NCI-H2107 (cell line): ENCODE results near the gene MEIS2.

Source experiments
- DNase-seq: peaks from one replicate; lab custom pipeline; 2025; lab: John Stamatoyannopoulos, UW

Gene MEIS2

DNA sequence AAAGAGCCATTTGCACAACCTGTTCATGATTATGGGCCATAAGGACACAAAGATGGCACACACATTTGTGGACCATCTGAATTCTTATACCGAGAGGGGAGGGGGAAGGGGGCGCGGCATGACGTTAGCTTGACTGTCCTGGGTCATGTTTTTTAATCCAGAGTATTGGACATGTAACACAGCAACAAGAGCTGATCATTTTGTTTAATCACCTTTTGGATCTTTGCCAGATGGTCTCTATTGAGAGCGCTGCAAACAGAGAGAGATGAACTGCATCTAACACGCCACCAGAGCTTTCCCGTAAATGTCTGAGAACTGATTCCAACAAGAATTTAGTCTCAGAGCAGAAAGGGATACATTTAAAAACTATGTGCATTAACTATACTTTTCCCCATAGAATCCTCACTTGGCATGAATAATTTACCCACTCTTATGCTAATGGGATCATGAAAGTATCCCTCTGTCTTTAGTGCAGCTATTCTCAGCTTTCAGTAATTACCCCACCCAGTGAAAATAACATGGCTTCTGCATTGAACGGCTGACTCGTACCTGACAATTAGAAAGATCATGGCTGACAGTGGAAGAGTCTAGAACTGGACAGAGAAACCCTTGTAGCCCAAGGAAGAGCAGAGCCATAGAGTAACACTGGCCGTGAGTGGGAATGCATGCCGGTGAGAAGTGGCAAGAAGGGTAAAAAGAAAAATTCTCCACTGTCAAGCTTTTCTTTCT is 22.6 kb downstream of the MEIS2 start:
- no peak for DNase-seq

DNA sequence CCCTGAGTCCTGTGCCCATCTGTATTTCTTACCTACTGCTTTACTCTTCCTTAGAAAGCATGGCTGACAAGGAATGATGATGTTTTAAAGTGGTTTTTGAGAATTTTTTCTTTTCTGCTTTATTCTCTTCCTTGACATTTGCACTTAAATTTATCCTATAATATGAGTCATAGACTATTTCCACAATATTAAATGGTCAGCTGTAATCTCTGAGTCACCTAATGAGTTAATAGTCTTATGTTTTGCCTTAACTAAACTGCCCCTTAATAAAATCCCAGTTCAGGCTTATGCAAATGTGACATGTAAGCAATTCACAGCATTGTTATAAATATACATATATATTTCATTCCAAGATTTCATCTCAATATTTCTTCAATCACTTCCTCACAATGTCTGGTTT is 23.8 kb downstream of the MEIS2 start:
- DNase-seq = no peak

DNA sequence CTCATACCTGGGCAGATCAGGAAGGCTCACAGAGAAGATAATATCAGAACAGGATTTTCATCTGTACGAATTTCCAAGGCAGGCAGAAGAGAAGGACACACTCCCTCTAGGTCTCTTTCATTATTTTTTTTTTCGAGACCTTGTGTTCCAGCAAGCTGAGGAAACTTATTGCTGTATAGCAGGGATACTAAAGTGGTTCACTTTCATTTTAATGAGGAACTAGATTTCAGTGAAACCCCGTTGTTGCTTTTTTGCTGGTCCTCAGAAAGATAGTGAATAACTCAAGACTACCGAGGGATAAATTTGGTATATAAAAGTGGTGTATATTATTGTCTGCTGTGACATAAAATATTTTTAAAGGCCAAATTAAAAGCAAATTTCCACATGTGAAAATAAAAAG is 24.6 kb downstream of the MEIS2 start:
- DNase-seq = no peak

DNA sequence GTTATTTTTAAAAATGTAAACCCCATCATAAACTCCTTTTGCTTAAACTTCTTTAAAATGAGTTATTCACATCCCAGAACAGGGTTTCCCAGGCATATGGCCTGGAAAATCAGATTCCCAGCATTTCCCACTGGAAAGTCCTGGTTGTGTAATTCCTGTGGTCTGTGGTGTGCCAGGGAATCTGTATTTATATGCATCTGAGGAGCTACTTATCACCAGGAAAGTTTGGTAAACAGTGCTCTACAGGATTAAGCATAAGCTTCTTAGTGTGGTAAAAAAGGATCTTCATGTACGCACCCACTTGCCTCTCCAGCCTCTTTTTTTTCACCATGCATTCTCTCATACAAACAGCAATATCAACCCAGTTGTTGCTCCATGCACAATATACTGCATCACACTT is 28.2 kb downstream of the MEIS2 start:
- no peak for DNase-seq

DNA sequence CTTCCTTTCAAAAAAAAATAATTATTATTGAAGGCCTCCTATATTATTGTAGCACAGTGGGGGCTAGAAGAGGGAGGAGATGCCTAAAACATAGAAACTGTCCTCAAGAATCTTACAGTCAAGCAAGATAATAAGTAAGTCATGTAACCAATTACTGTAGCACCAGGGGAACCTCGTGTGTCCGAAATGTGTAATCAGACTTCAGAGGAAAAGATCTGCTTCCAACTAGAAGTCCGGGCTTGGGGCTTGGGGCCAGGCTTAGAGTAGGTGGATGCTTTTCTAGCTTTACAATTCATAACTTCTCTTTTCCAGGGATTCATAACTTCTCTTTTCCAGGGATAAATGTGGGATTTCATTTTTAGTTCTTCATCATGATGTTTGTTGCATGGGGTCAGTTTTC is 29.2 kb downstream of the MEIS2 start:
- no peak for DNase-seq

DNA sequence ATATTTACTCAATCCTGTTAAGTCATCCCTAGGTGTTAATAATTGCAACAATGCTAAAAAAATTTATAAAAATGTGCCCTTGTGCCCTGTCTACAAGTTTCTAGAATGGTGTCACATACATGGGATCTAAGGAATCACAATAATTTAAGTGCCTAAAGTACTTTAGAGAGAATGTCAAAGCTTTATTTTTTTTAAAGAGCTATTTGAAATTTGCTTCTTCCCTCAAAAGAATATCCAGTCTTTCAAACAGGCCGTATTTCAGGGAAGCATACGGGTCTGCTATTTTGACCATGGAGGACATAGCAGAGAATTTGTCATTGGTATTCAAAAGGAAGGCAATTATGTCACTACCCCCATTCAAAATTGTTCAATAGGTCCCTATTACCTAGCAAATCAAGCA is 29.7 kb downstream of the MEIS2 start:
- DNase-seq = no peak

DNA sequence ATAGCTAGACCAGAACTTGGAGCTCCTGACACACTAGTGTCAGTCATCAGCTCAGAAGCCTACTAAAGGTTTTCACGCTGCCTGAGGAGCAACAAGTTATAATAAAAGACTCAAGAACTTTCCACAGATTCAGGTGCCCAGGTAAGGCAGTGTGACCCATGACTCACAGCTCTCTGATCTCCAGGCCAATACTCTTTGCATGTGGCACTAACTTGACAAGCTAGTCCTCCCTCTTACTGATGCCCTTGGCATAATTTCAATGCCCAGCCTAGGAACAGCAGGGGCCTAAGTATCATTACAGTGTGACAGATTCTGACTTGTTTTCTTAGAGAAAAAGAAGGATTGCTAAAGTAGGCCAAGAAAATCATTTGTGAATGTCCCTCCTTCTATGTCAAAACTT is 38.4 kb downstream of the MEIS2 start:
- no peak for DNase-seq

DNA sequence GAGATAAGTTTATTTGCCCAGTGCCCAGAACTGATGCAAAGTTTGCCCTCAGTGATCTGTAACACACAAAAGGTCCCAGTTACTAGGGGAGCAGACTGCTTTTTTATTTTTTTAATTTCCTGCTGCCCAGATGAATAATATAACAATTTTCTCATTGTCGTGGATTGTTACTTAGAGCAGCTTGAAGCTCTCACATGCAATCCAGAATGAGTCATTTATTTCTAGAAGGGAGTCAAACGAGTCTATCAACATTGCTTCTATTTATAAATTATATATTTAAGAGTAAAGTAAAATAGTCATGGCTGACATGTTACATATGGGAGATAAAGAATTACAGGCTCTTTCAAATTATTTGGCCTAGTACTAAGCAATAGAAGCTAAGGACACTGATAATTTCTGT is 41.3 kb downstream of the MEIS2 start:
- no peak for DNase-seq

DNA sequence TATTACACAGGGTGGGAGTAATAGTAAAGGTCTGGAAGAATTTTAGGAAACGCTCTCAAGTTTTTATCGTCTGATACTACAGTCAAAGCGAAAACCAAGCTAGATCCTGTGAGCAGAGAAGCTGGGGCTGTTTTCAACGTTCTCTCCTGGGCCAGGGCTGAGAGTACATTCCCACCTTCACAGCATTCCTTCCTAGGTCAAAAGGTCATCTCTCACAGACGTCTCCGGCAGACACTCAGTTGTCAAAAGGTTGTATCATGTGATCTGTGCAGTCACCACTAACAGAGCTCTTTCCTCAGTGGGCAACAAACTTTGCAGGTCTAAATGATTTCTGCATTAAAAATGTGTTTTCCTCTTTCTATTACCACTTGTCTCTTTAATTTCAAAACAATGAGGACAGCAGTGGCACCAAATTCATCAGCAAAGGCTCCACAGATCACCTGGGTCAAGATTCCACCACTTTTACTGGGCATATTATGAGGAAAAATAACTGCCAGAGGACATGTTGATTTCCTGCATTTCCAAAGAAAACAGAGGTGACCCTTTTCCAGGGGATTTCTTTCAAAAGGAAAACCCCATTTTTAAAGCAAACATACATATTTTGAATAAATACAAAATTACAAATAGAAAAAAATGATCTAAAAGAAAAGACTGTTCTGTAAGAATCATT is 41.9 kb downstream of the MEIS2 start:
- DNase-seq = no peak

DNA sequence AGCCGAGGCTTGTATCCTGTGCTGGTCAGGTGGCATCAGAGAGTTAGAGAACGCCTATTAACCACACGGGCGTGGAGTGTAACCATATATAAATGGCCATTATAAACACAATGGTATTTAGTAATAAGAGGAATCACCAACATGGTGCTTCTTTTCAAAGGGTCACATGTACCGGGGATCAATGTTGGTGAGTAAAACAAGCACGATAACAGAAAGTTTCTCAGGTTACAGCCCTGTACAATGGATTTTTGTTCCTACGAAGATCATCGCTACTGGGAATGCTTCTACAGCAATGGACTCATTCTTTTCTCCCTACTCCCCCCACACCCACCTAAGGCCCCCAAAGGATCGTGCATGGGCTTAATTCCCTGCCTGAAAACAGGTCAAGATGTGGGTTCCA is 42.5 kb downstream of the MEIS2 start:
- DNase-seq = no peak

DNA sequence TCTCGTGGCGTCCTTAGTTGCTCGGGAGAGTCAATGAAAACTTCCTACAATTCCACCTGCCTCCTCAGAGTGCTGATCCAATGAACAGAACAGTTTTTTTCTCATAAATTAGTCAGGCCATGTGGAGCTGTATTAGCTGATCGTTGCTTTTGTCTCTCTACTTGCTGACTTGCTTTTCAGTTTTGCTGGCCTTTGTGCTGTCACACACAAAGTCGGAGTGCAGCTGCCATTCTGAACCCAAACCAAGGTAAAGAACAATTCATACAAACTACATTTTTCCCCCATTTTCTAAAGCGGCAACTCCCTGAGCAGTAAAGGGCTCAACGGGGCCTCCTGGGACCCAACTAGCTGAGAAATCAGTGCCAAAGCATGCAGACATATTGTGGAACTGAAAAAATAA is 43.1 kb downstream of the MEIS2 start:
- DNase-seq = no peak

DNA sequence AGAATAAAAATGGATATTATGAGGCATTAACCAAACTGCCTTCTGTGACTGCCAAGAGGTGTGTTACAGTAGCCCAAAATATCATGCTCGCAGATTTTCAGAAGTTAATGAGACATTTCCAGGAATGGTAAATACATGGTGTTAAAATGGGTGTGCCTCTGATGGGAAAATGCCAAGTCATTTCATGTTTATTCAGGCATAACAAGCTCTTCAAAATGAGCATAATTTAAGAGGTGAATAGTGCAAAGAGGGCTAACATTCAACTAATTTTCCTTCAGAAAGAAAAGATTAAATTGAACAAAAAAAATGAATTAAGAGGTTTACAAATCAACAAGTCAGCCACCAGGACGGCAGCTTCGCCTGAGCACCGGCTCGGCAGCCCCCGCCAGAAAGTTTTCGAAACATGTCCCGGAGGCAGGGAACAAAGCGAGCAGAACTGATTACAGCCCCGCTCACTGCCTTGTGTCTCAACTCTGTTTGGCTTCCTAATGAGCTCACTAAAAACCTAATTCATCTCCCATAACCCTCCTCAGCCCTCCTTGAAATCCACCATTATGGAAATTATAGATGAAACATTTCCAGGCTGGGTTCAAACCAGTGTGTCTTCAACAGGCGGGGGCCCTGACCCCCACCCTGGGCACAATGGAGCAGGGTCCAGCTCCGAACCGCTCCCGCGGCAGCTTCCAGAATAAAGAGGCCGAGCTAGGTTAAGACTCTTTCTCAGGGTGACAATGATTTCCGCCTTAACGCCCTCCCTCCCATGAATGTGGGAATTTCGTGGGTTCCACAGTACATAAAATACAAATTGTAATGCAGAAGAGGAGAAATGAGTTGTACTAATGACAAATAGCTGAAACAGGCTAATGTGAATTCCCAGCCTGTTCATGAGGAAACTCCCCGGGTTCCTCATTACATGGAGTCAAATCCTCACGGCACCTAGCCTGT is 43.9 kb downstream of the MEIS2 start:
- no peak for DNase-seq

DNA sequence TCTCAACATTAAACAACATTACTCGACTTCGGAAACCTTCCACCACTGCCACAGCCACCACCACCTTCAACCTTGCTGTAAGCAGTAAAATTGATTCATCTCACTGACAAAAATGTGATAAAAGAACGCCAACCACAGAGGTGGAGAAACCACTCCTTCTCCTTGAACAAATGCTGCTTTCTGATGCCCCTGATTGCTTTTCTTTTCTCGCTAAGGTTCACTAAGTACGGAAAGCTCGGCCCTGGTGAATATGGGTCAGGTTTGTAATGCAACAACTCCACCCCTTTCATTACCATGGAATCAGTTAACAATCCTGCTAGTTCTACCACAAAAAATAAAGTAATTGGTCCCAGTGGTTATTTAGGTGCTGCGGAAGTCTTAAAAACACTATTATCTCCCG is 44.9 kb downstream of the MEIS2 start:
- no peak for DNase-seq

DNA sequence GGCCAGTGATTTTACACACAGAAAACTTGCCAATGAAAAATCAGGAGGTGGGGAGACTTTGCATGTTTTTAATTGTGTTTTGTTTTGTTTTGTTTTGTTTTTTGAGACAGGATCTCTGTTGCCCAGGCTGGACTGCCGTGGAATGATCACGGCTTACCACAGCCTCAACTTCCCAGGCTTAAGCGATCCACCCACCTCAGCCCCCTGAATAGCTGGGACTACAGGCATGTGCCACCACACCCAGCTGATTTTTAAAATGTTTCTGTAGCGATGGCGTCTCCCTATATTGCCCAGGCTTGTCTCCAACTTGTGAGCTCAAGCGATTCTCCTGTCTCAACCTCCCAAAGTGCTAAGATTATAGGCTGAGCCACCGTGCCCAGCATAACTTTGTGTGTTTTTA is 46.0 kb downstream of the MEIS2 start:
- DNase-seq = no peak

DNA sequence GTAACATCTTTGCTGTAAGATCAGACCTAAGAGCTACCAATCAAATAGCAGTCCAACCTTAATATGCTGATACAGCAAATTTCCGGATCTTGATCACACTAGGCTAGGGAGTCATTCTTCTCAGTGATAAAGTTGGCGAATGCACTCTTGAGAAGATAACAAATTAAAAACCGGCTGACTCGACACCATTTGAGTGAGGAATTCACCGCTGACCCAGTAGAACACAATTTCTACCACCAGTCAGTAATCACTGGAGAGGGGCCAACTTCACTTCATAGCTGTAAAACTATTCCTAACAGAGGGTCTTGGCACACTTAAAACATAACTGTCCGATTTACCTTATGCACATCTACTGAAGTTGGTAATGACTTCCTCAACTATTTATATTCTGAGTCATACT is 47.2 kb downstream of the MEIS2 start:
- DNase-seq = no peak

DNA sequence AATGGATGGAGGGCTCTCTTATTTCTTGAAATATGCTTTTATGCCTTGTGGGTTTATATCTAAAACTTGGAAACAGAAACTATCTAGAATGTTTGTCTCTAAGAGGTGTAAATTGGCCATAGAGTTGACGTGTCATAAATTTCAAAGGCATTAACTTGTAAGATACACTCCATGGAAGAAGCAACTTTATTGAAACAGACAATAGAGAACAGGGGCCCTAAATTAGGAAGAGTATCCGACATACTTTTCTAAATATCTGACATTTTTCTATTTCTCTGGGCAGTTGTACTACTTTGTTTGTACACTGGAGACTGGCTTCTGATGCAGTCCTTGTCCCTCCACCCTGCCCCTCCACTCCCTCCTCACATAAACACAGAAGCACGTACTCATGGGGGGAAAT is 50.0 kb downstream of the MEIS2 start:
- DNase-seq = no peak

DNA sequence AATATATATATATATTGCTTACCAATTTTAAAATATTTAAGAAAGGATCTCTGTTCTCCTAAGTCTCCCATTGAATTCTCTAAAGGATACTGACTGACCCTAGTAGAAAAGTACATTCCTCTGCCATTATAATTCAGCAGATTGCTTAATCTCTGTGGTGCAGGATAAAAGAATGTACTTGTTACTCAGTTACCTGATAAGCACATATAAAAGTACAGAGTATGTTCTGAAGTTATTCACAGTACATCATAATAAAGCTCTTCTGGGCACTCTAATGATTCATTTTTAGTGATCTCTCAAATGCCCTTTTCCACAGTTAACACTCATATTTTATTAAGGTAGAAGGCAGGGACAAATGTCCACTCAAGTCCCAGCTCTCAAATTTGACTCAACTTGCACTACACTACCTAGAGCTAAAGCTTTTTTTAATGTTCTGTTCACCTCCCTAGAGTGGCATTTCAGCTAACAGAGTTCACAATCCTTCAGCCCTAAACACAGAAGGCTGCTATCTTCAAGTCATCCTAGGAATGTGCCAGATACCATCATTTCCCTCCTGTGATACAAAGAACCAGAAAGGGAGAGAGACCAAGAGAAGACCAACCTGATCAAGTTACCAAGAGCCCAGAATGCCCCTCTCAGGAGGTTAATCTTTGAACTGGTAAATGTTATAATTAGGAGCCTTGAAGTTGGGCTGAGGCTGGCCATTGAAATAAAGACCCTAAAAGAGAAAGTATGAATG is 53.3 kb downstream of the MEIS2 start:
- DNase-seq = no peak

DNA sequence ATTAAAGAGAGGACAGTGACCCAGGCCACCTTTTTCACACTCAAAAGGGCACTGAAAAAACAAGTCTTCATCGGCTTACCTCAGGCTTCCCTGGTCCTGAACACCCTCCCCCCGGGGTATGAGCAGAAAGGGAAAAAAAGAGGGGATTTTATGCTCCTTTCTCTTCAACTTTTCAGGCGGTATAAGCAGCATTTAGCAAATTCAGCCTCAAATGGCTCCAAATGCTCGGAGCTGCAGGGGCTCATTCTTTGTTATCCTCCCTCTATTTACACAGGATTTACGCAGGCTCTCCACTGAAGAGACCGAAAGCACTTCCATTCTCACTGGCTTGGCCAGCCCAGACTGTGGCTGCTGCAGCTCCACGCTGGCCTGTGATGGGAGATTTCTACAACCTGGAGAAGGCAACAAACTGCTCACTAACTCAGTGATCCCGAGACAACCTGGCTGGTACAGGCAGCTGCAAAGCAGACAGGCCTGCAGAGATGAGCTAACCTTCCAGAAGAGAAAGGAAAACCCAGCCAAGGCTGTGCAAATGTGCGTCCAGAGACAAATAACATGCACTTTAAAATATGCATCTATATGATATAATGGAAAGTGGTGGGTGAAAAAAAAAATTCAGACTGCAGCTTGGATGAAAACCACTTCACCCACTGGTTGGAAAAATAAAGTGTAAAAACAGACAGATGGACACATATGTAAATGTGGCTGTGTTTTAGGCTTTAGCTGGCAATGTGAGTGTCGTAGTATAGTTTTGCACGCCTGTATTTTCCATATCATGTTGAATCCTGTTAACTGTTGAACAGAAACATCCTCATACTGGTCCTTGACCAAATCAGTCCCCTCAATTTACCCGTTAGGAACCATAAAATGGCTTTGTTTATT is 54.2 kb downstream of the MEIS2 start:
- DNase-seq = no peak

DNA sequence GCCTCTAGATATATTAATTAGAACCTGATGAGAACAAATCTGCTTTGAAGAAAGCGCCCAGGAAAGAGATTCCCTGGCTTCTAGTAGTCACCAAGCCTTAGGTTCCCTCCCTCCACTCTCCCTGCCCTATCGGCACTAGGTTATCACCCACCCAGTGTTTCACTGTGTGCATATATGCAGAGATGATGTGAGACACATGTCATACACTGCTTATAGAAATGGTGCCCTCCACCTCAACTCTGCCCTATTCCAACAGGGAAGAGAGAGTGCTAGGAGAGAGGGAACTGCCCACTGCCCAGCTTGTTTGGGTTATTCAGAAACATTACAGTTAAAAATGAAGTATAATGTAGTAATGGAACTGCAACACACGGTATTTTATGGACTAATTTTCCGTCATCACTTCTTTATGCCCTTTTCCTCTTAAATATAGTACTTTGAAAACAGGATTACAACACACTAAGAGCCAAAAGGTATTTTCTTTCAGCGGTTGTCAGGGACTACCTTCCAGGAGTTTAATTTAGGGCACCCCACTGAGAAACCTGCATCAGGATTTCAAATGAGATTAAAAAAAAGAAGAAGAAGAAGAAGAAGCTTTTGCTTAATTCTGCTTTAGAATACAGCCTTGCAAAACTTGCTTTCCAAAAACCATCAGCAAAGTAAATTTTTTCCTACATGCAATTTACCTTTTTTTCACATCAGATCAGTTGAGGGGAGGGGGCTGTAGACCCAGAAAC is 55.3 kb downstream of the MEIS2 start:
- no peak for DNase-seq

DNA sequence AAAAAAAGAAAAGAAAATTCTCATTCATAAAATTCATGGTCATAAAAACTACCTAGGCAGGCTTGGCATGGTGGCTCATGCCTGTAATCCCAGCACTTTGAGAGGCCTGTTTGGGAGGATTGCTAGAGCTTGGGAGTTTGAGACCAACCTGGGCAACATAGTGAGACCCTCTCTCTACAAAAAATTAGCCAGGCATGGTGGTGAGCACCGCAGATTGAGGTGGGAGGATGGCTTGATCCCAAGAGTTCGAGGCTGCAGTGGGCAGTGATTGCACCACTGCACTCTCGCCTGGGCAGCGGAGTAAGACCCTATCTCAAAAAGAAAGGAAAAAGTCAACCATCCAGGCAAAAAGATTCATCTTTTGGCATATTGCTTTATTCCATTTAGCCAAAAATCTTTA is 58.5 kb downstream of the MEIS2 start:
- DNase-seq = no peak

DNA sequence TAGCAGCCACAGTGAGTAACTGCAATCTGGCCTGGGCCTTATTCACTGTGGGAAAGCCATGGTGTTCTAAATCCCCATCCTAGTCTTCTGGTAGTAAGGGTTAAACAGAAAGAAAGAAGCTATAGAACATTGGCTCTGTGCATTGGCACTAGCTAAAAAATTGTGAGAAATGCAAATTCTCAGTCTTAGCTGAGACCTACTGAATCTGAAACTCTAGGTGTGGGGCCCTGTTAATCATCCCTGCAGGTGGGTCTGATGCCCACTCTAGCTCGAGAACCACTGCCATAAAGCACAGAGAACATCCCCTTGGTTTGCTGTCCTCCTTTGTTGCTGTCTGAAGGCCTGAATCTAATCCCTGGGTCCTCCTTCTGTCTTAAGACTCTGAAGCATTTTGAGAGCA is 59.3 kb downstream of the MEIS2 start:
- DNase-seq = no peak
